ENCODE results near the gene TNFRSF12A.

DNA sequence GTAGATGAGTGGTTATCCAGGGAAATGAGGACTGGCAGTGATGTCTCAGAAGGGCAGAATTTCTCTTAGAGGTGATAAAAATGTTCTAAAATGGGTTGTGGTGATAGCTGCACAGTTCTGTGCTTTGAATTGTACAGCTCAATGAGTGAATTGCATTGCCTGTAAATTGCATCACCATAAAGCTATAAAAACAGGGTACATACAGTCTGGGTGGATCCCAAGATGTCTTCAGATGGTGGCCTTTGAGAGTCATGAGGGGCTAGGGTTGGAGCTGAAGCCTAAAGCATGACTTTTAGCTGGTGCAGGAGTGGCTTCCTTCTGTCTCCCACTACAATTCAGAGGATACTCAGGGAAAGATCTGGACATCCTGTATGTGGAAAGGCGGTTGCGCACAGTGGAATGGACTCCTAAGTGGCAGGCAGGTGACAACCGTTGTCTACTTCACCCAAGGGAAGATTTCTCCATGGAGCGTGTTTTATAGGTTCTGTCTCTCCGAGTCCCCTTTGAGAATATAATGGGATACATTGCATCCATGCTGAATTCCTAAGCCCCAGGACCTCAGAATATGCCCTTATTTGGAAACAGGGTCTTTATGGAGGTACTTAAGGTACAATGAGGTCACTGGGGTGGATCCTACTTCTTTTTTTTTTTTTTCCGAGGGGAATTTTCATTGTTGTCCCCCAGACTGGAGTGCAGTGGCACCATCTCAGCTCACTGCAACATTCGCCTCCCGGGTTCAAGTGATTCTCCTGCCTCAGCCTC lies 43.6 kb downstream of the TNFRSF12A start:
- TF ChIP-seq, protein P1, sequence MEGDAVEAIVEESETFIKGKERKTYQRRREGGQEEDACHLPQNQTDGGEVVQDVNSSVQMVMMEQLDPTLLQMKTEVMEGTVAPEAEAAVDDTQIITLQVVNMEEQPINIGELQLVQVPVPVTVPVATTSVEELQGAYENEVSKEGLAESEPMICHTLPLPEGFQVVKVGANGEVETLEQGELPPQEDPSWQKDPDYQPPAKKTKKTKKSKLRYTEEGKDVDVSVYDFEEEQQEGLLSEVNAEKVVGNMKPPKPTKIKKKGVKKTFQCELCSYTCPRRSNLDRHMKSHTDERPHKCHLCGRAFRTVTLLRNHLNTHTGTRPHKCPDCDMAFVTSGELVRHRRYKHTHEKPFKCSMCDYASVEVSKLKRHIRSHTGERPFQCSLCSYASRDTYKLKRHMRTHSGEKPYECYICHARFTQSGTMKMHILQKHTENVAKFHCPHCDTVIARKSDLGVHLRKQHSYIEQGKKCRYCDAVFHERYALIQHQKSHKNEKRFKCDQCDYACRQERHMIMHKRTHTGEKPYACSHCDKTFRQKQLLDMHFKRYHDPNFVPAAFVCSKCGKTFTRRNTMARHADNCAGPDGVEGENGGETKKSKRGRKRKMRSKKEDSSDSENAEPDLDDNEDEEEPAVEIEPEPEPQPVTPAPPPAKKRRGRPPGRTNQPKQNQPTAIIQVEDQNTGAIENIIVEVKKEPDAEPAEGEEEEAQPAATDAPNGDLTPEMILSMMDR (conservative IDR thresholded peaks at IDR 0.05 in 1 of 2, IDR thresholded peaks at IDR 0.05 in 1 of 2; ENCODE audit: low read depth in 1 of 2, low read length in 2 of 2), result no peak
- TF ChIP-seq EZH2 (IDR thresholded peaks at IDR 0.05; ENCODE audit: low read length, missing control alignments), result no peak
